Neural cell (in vitro differentiated cells): ENCODE measurements around the gene DISP2. TPM values are rescaled to one million over a fixed set of nuclear protein-coding genes. Genes with fewer than 3 reads are reported as not detected.

Experiments
- H2AFZ ChIP-seq: fragments of 200-600, 300-800 bp; sonication (generic), shearing (Covaris generic); 2 replicates; pipeline ENCODE4 v1.6.0; 2014; ENCODE audit warnings: low read depth, mild to moderate bottlenecking, antibody characterized with exemption, low read length, moderate library complexity
- H3F3A ChIP-seq: fragments of 200-600 bp; shearing (Covaris generic); 2 replicates; pipeline ENCODE4 v1.6.1; 2016; ENCODE audit warnings: mild to moderate bottlenecking, moderate library complexity, mixed read lengths, antibody characterized with exemption, low read length; ENCODE audit not compliant: insufficient read depth, poor library complexity, severe bottlenecking
- H3K27ac ChIP-seq: fragments of 200-600, 300-800 bp; sonication (generic), shearing (Covaris generic); 2 replicates; pipeline ENCODE4 v1.5.1; 2014; ENCODE audit warnings: mild to moderate bottlenecking, low read length, moderate library complexity
- H3K27me3 ChIP-seq: fragments of 300-800, 200-600 bp; sonication (generic), shearing (Covaris generic); 2 replicates; pipeline ENCODE4 v1.6.0; 2014; ENCODE audit warnings: mild to moderate bottlenecking, low read depth, low read length, moderate library complexity; ENCODE audit not compliant: insufficient read depth
- H3K36me3 ChIP-seq: fragments of 300-800, 200-600 bp; sonication (generic), shearing (Covaris generic); 2 replicates; pipeline ENCODE4 v1.5.1; 2014; ENCODE audit warnings: mild to moderate bottlenecking, antibody characterized with exemption, low read length, moderate library complexity; ENCODE audit not compliant: insufficient read depth
- H3K4me2 ChIP-seq: fragments of 300-800, 200-600 bp; sonication (generic), shearing (Covaris generic); 2 replicates; pipeline ENCODE4 v1.6.0; 2014; ENCODE audit warnings: mild to moderate bottlenecking, low read length
- H3K4me3 ChIP-seq: fragments of 300-800, 200-600 bp; sonication (generic), shearing (Covaris generic); 2 replicates; pipeline ENCODE4 v1.5.1; 2014; ENCODE audit warnings: mild to moderate bottlenecking, low read length, moderate library complexity
- H3K79me2 ChIP-seq: fragments of 200-600 bp; shearing (Covaris generic); replicated peaks from 2 replicates; pipeline ENCODE4 v1.6.0; 2014; ENCODE audit warnings: mild to moderate bottlenecking, low read length, moderate library complexity; ENCODE audit not compliant: insufficient read depth
- H3K9ac ChIP-seq: fragments of 300-800, 200-600 bp; sonication (generic), shearing (Covaris generic); 2 replicates; pipeline ENCODE4 v1.6.1; 2016; ENCODE audit warnings: mild to moderate bottlenecking, low read length, mixed read lengths
- H3K9me2 ChIP-seq: fragments of 200-600 bp; shearing (Covaris generic); 2 replicates; pipeline ENCODE4 v1.6.1; 2016; ENCODE audit warnings: mild to moderate bottlenecking, low read length, mixed read lengths; ENCODE audit not compliant: insufficient read depth
- H3K9me3 ChIP-seq: fragments of 200-600, 300-800 bp; sonication (generic), shearing (Covaris generic); 2 replicates; pipeline ENCODE4 v1.6.1; 2016; ENCODE audit warnings: mild to moderate bottlenecking, mixed run types, low read length, moderate library complexity, mixed read lengths
- H4K20me1 ChIP-seq: fragments of 200-600 bp; shearing (Covaris generic); 2 replicates; pipeline ENCODE4 v1.6.1; 2016; ENCODE audit warnings: mild to moderate bottlenecking, mixed run types; ENCODE audit not compliant: insufficient read depth
- EP300 ChIP-seq: fragments of 450-650 bp; conservative IDR thresholded peaks from 2 replicates; pipeline ENCODE4 v1.6.1; 2014; ENCODE audit warnings: antibody characterized with exemption, mild to moderate bottlenecking, moderate library complexity; ENCODE audit not compliant: poor library complexity, severe bottlenecking
- EZH2 ChIP-seq: fragments of 200-600, 300-800 bp; shearing (Covaris generic), sonication (generic); IDR thresholded peaks from 2 replicates; pipeline ENCODE4 v1.6.1; 2014; ENCODE audit warnings: antibody characterized with exemption, low read length, borderline replicate concordance, mild to moderate bottlenecking; ENCODE audit not compliant: insufficient read depth, poor library complexity, severe bottlenecking
- MXI1 ChIP-seq: fragments of 450-650 bp; conservative IDR thresholded peaks from 2 replicates; pipeline ENCODE4 v1.6.1; 2014; ENCODE audit warnings: antibody characterized with exemption, mild to moderate bottlenecking; ENCODE audit not compliant: poor library complexity, severe bottlenecking
- POLR2AphosphoS5 ChIP-seq: IDR thresholded peaks from 2 replicates; pipeline ENCODE4 v1.6.1; 2012
- RAD21 ChIP-seq: fragments of 450-650 bp; conservative IDR thresholded peaks from 2 replicates; pipeline ENCODE4 v1.6.1; 2014; ENCODE audit warnings: antibody characterized with exemption, mild to moderate bottlenecking, moderate library complexity
- SMC3 ChIP-seq: fragments of 450-650 bp; conservative IDR thresholded peaks from 2 replicates; pipeline ENCODE4 v1.6.1; 2014; ENCODE audit warnings: antibody characterized with exemption, mild to moderate bottlenecking, moderate library complexity; ENCODE audit not compliant: poor library complexity
- TAF1 ChIP-seq: IDR thresholded peaks from 2 replicates; pipeline ENCODE4 v1.6.1; 2012; ENCODE audit warnings: low read depth
- polyA plus RNA-seq: library from polyadenylated mRNA; depleted of rRNA; stranded (reverse); fragments of >200 nt; gene quantifications from 2 replicates; pipeline ENCODE4 v1.2.3, GENCODE V29; 2014
- TF ChIP-seq, protein P1 (sequence below): fragments of 450-650 bp; IDR thresholded peaks from 2 replicates; pipeline ENCODE4 v1.5.1; 2014; ENCODE audit warnings: antibody characterized with exemption, mild to moderate bottlenecking, moderate library complexity; ENCODE audit not compliant: poor library complexity, severe bottlenecking
- TF ChIP-seq, protein P2 (sequence below): IDR thresholded peaks from 2 replicates; pipeline ENCODE4 v1.6.1; 2012; ENCODE audit warnings: borderline replicate concordance

The DISP2 gene
- polyA plus RNA-seq, 1 donor from 2014 or later = 26.0 TPM

DNA sequence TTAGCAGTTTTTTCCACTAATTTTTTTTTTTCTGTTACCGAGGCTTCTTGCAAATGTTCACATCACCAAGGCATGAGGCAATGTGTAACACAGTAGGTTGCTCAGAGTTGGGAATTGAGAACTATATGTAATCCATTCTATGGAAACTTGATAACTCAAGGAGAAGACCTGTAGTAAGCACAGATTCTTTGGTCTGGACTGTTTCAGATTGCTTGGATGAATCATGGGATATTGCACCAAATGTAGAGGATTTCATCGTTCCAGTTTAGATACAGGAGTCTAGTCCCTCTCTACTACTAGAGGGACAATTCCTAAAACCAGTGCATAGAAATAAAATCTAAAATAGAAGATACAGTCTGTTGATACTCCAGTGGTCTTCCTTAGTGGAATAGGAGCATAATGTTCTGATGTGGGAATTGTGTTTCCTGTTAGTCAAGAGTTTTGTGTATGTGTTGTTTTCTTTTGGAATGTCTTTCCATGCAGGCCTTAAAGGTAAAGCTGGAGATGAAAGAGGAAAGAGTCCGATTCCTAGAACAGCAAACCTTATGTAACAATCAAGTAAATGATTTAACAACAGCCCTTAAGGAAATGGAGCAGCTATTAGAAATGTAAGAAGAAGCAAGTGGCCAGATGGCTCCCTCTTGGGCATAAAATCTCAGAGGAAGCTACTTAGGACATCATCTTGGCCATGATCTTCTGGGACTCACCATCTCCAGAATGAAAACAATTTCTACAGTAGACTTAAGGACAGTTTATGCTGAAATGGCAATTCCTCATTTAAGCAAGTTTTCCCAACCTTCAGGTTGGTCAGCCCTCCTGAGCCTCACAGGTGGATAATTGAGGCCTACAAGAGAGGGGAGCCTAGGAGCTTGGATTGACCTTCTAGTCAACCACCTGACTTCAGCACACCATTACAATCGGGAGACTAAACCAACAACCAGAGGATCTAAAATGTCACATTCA lies 35.2 kb downstream of the DISP2 start:
- no peaks in the 10 kb centered on the region for H3K36me3 ChIP-seq
- H4K20me1 ChIP-seq = no peaks in the 10 kb centered on the region
- no peaks in the 10 kb centered on the region for H3K27me3 ChIP-seq
- H3K9me2 ChIP-seq = no peaks in the 10 kb centered on the region
- H3K9ac ChIP-seq = no peak overlapping the region
- no peaks in the 10 kb centered on the region for H3F3A ChIP-seq
- H3K9me3 ChIP-seq = no peaks in the 10 kb centered on the region
- H3K4me3 ChIP-seq = no peak overlapping the region
- no peak for TF ChIP-seq SMC3
- no peak for TF ChIP-seq POLR2AphosphoS5
- TF ChIP-seq, protein P1, sequence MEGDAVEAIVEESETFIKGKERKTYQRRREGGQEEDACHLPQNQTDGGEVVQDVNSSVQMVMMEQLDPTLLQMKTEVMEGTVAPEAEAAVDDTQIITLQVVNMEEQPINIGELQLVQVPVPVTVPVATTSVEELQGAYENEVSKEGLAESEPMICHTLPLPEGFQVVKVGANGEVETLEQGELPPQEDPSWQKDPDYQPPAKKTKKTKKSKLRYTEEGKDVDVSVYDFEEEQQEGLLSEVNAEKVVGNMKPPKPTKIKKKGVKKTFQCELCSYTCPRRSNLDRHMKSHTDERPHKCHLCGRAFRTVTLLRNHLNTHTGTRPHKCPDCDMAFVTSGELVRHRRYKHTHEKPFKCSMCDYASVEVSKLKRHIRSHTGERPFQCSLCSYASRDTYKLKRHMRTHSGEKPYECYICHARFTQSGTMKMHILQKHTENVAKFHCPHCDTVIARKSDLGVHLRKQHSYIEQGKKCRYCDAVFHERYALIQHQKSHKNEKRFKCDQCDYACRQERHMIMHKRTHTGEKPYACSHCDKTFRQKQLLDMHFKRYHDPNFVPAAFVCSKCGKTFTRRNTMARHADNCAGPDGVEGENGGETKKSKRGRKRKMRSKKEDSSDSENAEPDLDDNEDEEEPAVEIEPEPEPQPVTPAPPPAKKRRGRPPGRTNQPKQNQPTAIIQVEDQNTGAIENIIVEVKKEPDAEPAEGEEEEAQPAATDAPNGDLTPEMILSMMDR = no peak
- H3K27ac ChIP-seq = no peak overlapping the region
- H3K4me2 ChIP-seq = no peak overlapping the region
- no peak overlapping the region for H2AFZ ChIP-seq
- no peaks in the 10 kb centered on the region for H3K79me2 ChIP-seq

DNA sequence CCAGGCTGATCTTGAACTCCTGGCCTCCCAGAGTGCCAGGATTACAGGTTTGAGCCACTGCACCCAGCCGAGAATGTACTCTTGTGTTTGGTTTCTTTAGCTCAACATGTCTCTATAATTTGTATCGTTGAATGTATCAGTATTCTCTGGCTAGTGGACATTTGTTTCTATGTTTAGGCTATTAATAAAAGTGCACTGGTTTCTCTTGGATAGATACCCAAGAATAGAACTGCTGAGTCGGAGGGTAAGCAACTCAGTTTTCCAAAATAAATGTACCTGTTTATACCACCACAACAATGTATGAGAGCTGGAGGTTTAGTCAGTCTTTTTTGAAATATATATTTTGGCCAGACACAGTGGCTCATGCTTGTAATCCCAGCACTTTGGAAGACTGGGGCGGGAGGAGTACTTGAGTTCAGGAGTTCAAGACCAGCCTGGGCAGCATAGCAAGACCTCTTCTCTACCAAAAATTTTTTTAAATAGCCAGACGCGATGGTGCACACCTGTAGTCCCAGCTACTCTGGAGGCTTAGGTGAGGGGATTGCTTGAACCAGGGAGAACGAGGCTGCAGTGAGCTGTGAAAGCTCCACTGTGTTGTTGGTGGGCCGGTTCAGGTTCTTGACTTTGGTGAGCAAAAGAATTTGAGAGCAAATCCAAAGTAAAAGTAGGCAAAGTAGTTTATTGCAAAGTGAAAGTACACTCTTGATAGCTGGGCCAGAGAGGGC lies 39.8 kb downstream of the DISP2 start:
- no peaks in the 10 kb centered on the region for H3K27me3 ChIP-seq
- no peak overlapping the region for H3K4me2 ChIP-seq
- TF ChIP-seq SMC3 (no peak), EP300 (no peak), TAF1 (no peak), RAD21 (no peak), POLR2AphosphoS5 (no peak), MXI1 (no peak), EZH2 (no peak)
- TF ChIP-seq, protein P1 = no peak
- TF ChIP-seq, protein P2, sequence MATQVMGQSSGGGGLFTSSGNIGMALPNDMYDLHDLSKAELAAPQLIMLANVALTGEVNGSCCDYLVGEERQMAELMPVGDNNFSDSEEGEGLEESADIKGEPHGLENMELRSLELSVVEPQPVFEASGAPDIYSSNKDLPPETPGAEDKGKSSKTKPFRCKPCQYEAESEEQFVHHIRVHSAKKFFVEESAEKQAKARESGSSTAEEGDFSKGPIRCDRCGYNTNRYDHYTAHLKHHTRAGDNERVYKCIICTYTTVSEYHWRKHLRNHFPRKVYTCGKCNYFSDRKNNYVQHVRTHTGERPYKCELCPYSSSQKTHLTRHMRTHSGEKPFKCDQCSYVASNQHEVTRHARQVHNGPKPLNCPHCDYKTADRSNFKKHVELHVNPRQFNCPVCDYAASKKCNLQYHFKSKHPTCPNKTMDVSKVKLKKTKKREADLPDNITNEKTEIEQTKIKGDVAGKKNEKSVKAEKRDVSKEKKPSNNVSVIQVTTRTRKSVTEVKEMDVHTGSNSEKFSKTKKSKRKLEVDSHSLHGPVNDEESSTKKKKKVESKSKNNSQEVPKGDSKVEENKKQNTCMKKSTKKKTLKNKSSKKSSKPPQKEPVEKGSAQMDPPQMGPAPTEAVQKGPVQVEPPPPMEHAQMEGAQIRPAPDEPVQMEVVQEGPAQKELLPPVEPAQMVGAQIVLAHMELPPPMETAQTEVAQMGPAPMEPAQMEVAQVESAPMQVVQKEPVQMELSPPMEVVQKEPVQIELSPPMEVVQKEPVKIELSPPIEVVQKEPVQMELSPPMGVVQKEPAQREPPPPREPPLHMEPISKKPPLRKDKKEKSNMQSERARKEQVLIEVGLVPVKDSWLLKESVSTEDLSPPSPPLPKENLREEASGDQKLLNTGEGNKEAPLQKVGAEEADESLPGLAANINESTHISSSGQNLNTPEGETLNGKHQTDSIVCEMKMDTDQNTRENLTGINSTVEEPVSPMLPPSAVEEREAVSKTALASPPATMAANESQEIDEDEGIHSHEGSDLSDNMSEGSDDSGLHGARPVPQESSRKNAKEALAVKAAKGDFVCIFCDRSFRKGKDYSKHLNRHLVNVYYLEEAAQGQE = no peak
- H3K9me3 ChIP-seq = no peaks in the 10 kb centered on the region
- H3K27ac ChIP-seq = no peak overlapping the region
- no peak overlapping the region for H3K4me3 ChIP-seq
- no peaks in the 10 kb centered on the region for H3K9me2 ChIP-seq
- H3F3A ChIP-seq = no peaks in the 10 kb centered on the region
- H3K79me2 ChIP-seq = no peaks in the 10 kb centered on the region
- no peak overlapping the region for H2AFZ ChIP-seq
- no peaks in the 10 kb centered on the region for H3K36me3 ChIP-seq
- H4K20me1 ChIP-seq = no peaks in the 10 kb centered on the region
- H3K9ac ChIP-seq = no peak overlapping the region
